Measurements from ENCODE around the gene MTHFSD. TPM values are rescaled to one million over a fixed set of nuclear protein-coding genes. Genes with fewer than 3 reads are reported as not detected.
"Not testable (repeated sequence)": the region's sequence is repeated elsewhere in the genome, so short reads cannot be mapped to it uniquely, and the experiment has no call there.

Gene MTHFSD
- total RNA-seq, 2 experiments from 2014 or later: 20.7 to 22.5 TPM

- not testable (repeated sequence) for H3K36me3 Mint-ChIP-seq, H3K9me3 Mint-ChIP-seq, H3K4me1 Mint-ChIP-seq, H3K4me3 Mint-ChIP-seq, DNase-seq, H3K27ac Mint-ChIP-seq
- peaks cover 15% of the 10 kb centered on the region for H3K27me3 Mint-ChIP-seq
These were observed 32.9 kb upstream of the MTHFSD start for GRCh38 chr16:86587955-86588354.

- Mint-ChIP-seq H3K4me3 (no peak overlapping the region), H3K9me3 (no peaks in the 10 kb centered on the region), H3K27me3 (peaks cover 13% of the 10 kb centered on the region), H3K36me3 (no peaks in the 10 kb centered on the region), H3K4me1 (no peaks in the 10 kb centered on the region), H3K27ac (no peak overlapping the region)
- DNase-seq: no peak
These were observed 32.5 kb upstream of the MTHFSD start for GRCh38 chr16:86587487-86587886.

- no peak for DNase-seq
- Mint-ChIP-seq H3K27ac (no peak overlapping the region), H3K9me3 (no peaks in the 10 kb centered on the region), H3K4me3 (no peak overlapping the region), H3K36me3 (no peaks in the 10 kb centered on the region), H3K27me3 (peaks cover 12% of the 10 kb centered on the region), H3K4me1 (no peaks in the 10 kb centered on the region)
These were observed 31.0 kb upstream of the MTHFSD start for GRCh38 chr16:86585821-86586611.

GRCh38 chr16:86584726-86585721 lies 30.0 kb upstream of the MTHFSD start:
- H3K27me3 Mint-ChIP-seq: peaks cover 21% of the 10 kb centered on the region
- H3K4me3 Mint-ChIP-seq: no peak overlapping the region
- no peak for DNase-seq
- H3K27ac Mint-ChIP-seq: no peak overlapping the region
- no peaks in the 10 kb centered on the region for H3K36me3 Mint-ChIP-seq
- H3K9me3 Mint-ChIP-seq: no peaks in the 10 kb centered on the region
- H3K4me1 Mint-ChIP-seq: no peaks in the 10 kb centered on the region

GRCh38 chr16:86584071-86584685 lies 29.1 kb upstream of the MTHFSD start:
- Mint-ChIP-seq H3K27ac (no peak overlapping the region), H3K27me3 (peaks cover 27% of the 10 kb centered on the region), H3K36me3 (no peaks in the 10 kb centered on the region), H3K4me3 (no peak overlapping the region), H3K9me3 (no peaks in the 10 kb centered on the region), H3K4me1 (no peaks in the 10 kb centered on the region)
- no peak for DNase-seq

- H3K9me3 Mint-ChIP-seq: no peaks in the 10 kb centered on the region
- H3K4me1 Mint-ChIP-seq: peaks cover 4% of the 10 kb centered on the region
- no peak overlapping the region for H3K27ac Mint-ChIP-seq
- no peak overlapping the region for H3K4me3 Mint-ChIP-seq
- no peaks in the 10 kb centered on the region for H3K36me3 Mint-ChIP-seq
- H3K27me3 Mint-ChIP-seq: peaks cover 52% of the 10 kb centered on the region
- no peak for DNase-seq
These were observed 26.4 kb upstream of the MTHFSD start for GRCh38 chr16:86581458-86581857.

GRCh38 chr16:86580791-86581170 lies 25.7 kb upstream of the MTHFSD start:
- DNase-seq: no peak
- Mint-ChIP-seq H3K27ac (no peak overlapping the region), H3K9me3 (no peaks in the 10 kb centered on the region), H3K4me1 (peaks cover 6% of the 10 kb centered on the region), H3K27me3 (peaks cover 59% of the 10 kb centered on the region), H3K36me3 (no peaks in the 10 kb centered on the region), H3K4me3 (no peak overlapping the region)

- Mint-ChIP-seq H3K9me3 (no peaks in the 10 kb centered on the region), H3K27ac (no peak overlapping the region), H3K4me3 (no peak overlapping the region), H3K36me3 (no peaks in the 10 kb centered on the region), H3K4me1 (peaks cover 6% of the 10 kb centered on the region), H3K27me3 (peaks cover 62% of the 10 kb centered on the region)
- no peak for DNase-seq
These were observed 25.2 kb upstream of the MTHFSD start for GRCh38 chr16:86580063-86580790.

- Mint-ChIP-seq H3K36me3 (no peaks in the 10 kb centered on the region), H3K4me3 (no peak overlapping the region), H3K27ac (no peak overlapping the region), H3K27me3 (peaks cover 69% of the 10 kb centered on the region), H3K4me1 (peaks cover 6% of the 10 kb centered on the region), H3K9me3 (no peaks in the 10 kb centered on the region)
- no peak for DNase-seq
These were observed 24.4 kb upstream of the MTHFSD start for GRCh38 chr16:86579268-86580062.

- Mint-ChIP-seq H3K9me3 (no peaks in the 10 kb centered on the region), H3K4me1 (peaks cover 6% of the 10 kb centered on the region), H3K36me3 (no peaks in the 10 kb centered on the region), H3K27ac (no peak overlapping the region), H3K4me3 (no peak overlapping the region), H3K27me3 (peaks cover 73% of the 10 kb centered on the region)
- no peak for DNase-seq
These were observed 23.7 kb upstream of the MTHFSD start for GRCh38 chr16:86578611-86579267.

- Mint-ChIP-seq H3K4me3 (no peak within 1 kb of the TSS), H3K27me3 (peaks cover 76% of the 10 kb centered on the region)
These were observed 23.1 kb upstream of the MTHFSD start, which contains the start of gene FOXL1 for GRCh38 chr16:86578061-86578599. Gene FOXL1 (plus strand): TSS chr16:86578549. CDS start chr16:86578724, 175 bp downstream.

GRCh38 chr16:86577314-86577971 lies 22.4 kb upstream of the MTHFSD start:
- H3K27me3 Mint-ChIP-seq: peaks cover 83% of the 10 kb centered on the region
- DNase-seq: no peak
- H3K4me3 Mint-ChIP-seq: no peak overlapping the region
- H3K27ac Mint-ChIP-seq: no peak overlapping the region
- no peaks in the 10 kb centered on the region for H3K9me3 Mint-ChIP-seq
- H3K36me3 Mint-ChIP-seq: no peaks in the 10 kb centered on the region
- H3K4me1 Mint-ChIP-seq: peaks cover 6% of the 10 kb centered on the region

More at GRCh38 chr16:86578061-86578599, 23.1 kb upstream of the MTHFSD start, which contains the start of gene FOXL1:
- H3K27ac Mint-ChIP-seq: no peak within 1 kb of the TSS
- peaks cover 6% of the 10 kb centered on the region for H3K4me1 Mint-ChIP-seq
- DNase-seq: no peak
- no peaks in the 10 kb centered on the region for H3K36me3 Mint-ChIP-seq
- H3K9me3 Mint-ChIP-seq: no peaks in the 10 kb centered on the region

All from activated naive CD8-positive, alpha-beta T cell treated with anti-CD3 and anti-CD28 coated beads for 36 hours (primary cell).